ENCODE measurements around the gene CDH13.

Gene CDH13

DNA sequence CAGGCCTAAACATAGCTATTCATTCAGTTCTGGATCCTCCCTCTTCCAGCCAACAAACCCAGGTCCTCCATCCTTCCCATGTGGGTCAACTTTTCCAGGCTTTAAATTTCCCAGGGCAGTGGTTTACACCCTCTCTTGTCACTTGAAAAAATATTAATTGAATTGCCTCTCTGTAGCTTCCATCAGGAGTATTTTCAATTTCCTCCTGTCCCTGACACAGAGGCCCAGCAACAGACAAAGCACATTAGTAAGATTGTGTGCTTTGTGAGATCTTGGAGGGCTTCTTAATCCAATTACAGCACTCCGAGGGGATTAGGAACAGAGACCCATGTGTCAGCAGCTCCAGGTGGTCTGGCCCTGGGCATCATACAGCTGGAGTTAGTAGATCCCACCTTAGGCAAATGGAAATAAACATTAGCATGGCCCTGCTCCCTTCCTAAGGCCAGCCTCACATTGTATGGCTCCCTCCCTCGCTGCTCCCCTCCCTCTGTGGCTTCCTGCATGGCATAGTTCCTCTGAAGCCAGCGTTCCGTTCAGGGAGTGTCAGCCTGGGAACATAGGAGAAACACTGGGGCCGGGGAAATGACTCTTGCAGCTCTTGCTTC, 1048.3 kb downstream of the CDH13 start:
- Histone ChIP-seq H3K27me3 (ENCODE audit: insufficient read depth, poor library complexity, severe bottlenecking) (no peaks in the 10 kb centered on the region), H3K4me3 (replicated peaks; ENCODE audit: insufficient read depth, low read length) (no peak overlapping the region), H3K27ac (replicated peaks) (no peak overlapping the region)
- TF ChIP-seq SPI1 (IDR thresholded peaks at IDR 0.05; ENCODE audit: borderline replicate concordance, low read depth) (no peak), POLR2AphosphoS5 (IDR thresholded peaks at IDR 0.05; ENCODE audit: low read depth) (no peak), GABPA (IDR thresholded peaks at IDR 0.05; ENCODE audit: low read depth) (no peak)
- TF ChIP-seq, protein P1, sequence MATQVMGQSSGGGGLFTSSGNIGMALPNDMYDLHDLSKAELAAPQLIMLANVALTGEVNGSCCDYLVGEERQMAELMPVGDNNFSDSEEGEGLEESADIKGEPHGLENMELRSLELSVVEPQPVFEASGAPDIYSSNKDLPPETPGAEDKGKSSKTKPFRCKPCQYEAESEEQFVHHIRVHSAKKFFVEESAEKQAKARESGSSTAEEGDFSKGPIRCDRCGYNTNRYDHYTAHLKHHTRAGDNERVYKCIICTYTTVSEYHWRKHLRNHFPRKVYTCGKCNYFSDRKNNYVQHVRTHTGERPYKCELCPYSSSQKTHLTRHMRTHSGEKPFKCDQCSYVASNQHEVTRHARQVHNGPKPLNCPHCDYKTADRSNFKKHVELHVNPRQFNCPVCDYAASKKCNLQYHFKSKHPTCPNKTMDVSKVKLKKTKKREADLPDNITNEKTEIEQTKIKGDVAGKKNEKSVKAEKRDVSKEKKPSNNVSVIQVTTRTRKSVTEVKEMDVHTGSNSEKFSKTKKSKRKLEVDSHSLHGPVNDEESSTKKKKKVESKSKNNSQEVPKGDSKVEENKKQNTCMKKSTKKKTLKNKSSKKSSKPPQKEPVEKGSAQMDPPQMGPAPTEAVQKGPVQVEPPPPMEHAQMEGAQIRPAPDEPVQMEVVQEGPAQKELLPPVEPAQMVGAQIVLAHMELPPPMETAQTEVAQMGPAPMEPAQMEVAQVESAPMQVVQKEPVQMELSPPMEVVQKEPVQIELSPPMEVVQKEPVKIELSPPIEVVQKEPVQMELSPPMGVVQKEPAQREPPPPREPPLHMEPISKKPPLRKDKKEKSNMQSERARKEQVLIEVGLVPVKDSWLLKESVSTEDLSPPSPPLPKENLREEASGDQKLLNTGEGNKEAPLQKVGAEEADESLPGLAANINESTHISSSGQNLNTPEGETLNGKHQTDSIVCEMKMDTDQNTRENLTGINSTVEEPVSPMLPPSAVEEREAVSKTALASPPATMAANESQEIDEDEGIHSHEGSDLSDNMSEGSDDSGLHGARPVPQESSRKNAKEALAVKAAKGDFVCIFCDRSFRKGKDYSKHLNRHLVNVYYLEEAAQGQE (IDR thresholded peaks at IDR 0.05; ENCODE audit: insufficient replicate concordance, low read depth): no peak
- TF ChIP-seq, protein P2, sequence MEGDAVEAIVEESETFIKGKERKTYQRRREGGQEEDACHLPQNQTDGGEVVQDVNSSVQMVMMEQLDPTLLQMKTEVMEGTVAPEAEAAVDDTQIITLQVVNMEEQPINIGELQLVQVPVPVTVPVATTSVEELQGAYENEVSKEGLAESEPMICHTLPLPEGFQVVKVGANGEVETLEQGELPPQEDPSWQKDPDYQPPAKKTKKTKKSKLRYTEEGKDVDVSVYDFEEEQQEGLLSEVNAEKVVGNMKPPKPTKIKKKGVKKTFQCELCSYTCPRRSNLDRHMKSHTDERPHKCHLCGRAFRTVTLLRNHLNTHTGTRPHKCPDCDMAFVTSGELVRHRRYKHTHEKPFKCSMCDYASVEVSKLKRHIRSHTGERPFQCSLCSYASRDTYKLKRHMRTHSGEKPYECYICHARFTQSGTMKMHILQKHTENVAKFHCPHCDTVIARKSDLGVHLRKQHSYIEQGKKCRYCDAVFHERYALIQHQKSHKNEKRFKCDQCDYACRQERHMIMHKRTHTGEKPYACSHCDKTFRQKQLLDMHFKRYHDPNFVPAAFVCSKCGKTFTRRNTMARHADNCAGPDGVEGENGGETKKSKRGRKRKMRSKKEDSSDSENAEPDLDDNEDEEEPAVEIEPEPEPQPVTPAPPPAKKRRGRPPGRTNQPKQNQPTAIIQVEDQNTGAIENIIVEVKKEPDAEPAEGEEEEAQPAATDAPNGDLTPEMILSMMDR (IDR thresholded peaks at IDR 0.05; ENCODE audit: insufficient read depth, low read length): no peak
- no peak for DNase-seq (ENCODE audit: low read depth in 1 of 2, low spot score in 1 of 2)

DNA sequence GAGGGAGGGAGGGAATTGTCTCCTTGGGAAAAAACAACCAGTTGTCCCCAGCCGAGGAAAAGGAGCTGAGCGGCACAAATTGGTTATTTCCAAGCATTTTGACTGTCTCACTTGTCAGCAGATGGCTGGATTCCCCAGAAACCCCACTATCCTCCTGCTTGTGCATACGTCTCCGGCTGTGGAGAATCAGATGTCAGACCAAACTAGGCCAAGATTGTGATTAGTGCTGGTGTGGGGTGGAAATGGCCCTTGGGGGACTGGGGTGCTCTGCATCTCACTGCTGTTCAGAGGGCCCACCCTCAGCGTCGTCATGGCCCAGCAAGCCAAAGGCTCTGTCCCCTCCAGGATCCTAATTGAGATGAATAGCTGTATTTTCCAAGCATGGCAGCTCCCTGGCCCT, 1049.3 kb downstream of the CDH13 start:
- Histone ChIP-seq H3K4me3 (replicated peaks; ENCODE audit: insufficient read depth, low read length) (no peak overlapping the region), H3K27me3 (ENCODE audit: insufficient read depth, poor library complexity, severe bottlenecking) (no peaks in the 10 kb centered on the region), H3K27ac (replicated peaks) (no peak overlapping the region)
- no peak for DNase-seq (ENCODE audit: low read depth in 1 of 2, low spot score in 1 of 2)
- TF ChIP-seq, protein P1 (IDR thresholded peaks at IDR 0.05; ENCODE audit: insufficient replicate concordance, low read depth): no peak
- TF ChIP-seq, protein P2 (IDR thresholded peaks at IDR 0.05; ENCODE audit: insufficient read depth, low read length): no peak
- no peak for TF ChIP-seq SPI1 (IDR thresholded peaks at IDR 0.05; ENCODE audit: borderline replicate concordance, low read depth)
- TF ChIP-seq POLR2AphosphoS5 (IDR thresholded peaks at IDR 0.05; ENCODE audit: low read depth): no peak
- TF ChIP-seq GABPA (IDR thresholded peaks at IDR 0.05; ENCODE audit: low read depth): no peak

DNA sequence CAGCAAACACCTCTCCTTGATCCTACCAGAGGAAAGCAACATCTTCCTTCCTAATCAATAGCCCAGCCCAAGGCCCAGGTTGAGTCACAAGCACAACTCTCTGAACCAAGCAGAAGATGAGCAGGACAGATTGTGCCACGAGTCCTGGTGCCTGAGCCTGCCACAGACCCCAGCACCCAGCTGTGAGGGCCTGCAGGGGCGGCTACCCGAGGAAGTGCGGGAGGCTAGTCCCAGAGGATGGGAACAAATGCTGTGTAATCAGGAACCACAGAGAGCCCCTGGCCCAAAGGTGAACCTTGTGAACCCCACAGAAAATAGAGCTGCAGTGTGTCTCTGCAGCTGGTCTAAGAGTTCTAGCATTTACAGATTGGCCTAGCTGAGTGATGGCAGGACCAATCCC, 1054.2 kb downstream of the CDH13 start:
- H3K4me3 ChIP-seq (replicated peaks; ENCODE audit: insufficient read depth, low read length): no peak overlapping the region
- H3K27ac ChIP-seq (replicated peaks): no peak overlapping the region
- TF ChIP-seq, protein P1 (IDR thresholded peaks at IDR 0.05; ENCODE audit: insufficient replicate concordance, low read depth): no peak
- TF ChIP-seq POLR2AphosphoS5 (IDR thresholded peaks at IDR 0.05; ENCODE audit: low read depth) (no peak), GABPA (IDR thresholded peaks at IDR 0.05; ENCODE audit: low read depth) (no peak), SPI1 (IDR thresholded peaks at IDR 0.05; ENCODE audit: borderline replicate concordance, low read depth) (no peak)
- TF ChIP-seq, protein P2 (IDR thresholded peaks at IDR 0.05; ENCODE audit: insufficient read depth, low read length): no peak
- DNase-seq (ENCODE audit: low read depth in 1 of 2, low spot score in 1 of 2): no peak
- no peaks in the 10 kb centered on the region for H3K27me3 ChIP-seq (ENCODE audit: insufficient read depth, poor library complexity, severe bottlenecking)
